GM23248 (cell line): ENCODE data around the gene TMA7.

Experiments
- EZH2 ChIP-seq: fragments of 200-600 bp; sonication (generic); IDR thresholded peaks from 2 replicates; pipeline ENCODE4 v1.6.1; 2018; ENCODE audit warnings: antibody characterized with exemption, mild to moderate bottlenecking; ENCODE audit not compliant: insufficient read depth, poor library complexity, severe bottlenecking
- EZH2phosphoT487 ChIP-seq: fragments of 200-600 bp; sonication (generic); IDR thresholded peaks from 2 replicates; pipeline ENCODE4 v1.6.1; 2018; ENCODE audit warnings: antibody characterized with exemption, moderate library complexity, mild to moderate bottlenecking, low read depth; ENCODE audit not compliant: insufficient read depth

DNA sequence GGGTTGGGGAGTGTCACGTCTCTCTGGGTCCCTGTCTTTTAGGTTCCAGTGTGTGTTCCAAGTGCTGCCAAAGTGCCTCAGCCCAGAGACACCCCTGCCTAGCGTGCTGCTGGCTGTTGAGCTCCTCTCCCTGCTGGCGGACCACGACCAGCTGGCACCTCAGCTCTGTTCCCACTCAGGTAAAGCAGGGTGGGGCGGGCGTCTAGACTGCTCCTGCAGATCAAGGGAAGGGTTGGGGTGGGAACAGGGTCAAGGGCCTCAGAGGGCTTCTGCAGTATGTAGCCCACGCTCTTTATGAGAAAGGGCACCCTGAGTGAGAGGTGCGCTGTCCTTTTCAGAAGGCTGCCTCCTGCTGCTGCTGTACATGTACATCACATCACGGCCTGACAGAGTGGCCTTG is 23.6 kb downstream of the TMA7 start:
- TF ChIP-seq EZH2phosphoT487: no peak
- no peak for TF ChIP-seq EZH2
